Measurements from ENCODE around the gene MLXIPL. TPM values are rescaled to one million over a fixed set of nuclear protein-coding genes. Genes with fewer than 3 reads are reported as not detected.
"Not testable (repeated sequence)": the region's sequence is repeated elsewhere in the genome, so short reads cannot be mapped to it uniquely, and the experiment has no call there.

The MLXIPL gene
- total RNA-seq, 2 experiments from 2014 or later: not detected

- DNase-seq (ENCODE audit: low spot score): no peak
- Histone ChIP-seq H3K36me3 (ENCODE audit: insufficient read depth, low read length) (no peaks in the 10 kb centered on the region), H3K4me2 (ENCODE audit: low read length) (no peak overlapping the region), H3K27ac (ENCODE audit: low read depth, low read length, poor library complexity, severe bottlenecking) (no peak overlapping the region), H3K79me2 (ENCODE audit: insufficient read depth, low read depth, low read length) (no peaks in the 10 kb centered on the region), H2AFZ (ENCODE audit: low read length) (no peak overlapping the region), H3K9me3 (ENCODE audit: low read length) (no peaks in the 10 kb centered on the region), H3K9me2 (ENCODE audit: insufficient read depth, low read length) (no peaks in the 10 kb centered on the region), H3K4me3 (ENCODE audit: low read depth, low read length, poor library complexity, severe bottlenecking) (no peak overlapping the region), H4K20me1 (ENCODE audit: insufficient read depth, low read length) (no peaks in the 10 kb centered on the region), H3K4me1 (ENCODE audit: insufficient read depth, low read length, poor library complexity, severe bottlenecking) (no peaks in the 10 kb centered on the region)
- CTCF ChIA-PET (ENCODE audit: unreplicated experiment): no interaction called here
- POLR2A ChIA-PET: interaction anchor here (0.6 kb wide), 1 partner anchor 12 kb away, joined by 4 read pairs; no protein-coding TSS in a partner anchor
- no TSS peak for BruUV-seq (replicated peaks)
- TF ChIP-seq EZH2phosphoT487 (IDR thresholded peaks at IDR 0.05; ENCODE audit: borderline replicate concordance, low read depth, low read length): no peak
- TF ChIP-seq, protein P1, sequence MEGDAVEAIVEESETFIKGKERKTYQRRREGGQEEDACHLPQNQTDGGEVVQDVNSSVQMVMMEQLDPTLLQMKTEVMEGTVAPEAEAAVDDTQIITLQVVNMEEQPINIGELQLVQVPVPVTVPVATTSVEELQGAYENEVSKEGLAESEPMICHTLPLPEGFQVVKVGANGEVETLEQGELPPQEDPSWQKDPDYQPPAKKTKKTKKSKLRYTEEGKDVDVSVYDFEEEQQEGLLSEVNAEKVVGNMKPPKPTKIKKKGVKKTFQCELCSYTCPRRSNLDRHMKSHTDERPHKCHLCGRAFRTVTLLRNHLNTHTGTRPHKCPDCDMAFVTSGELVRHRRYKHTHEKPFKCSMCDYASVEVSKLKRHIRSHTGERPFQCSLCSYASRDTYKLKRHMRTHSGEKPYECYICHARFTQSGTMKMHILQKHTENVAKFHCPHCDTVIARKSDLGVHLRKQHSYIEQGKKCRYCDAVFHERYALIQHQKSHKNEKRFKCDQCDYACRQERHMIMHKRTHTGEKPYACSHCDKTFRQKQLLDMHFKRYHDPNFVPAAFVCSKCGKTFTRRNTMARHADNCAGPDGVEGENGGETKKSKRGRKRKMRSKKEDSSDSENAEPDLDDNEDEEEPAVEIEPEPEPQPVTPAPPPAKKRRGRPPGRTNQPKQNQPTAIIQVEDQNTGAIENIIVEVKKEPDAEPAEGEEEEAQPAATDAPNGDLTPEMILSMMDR (conservative IDR thresholded peaks at IDR 0.05; ENCODE audit: low read length): no peak
- intact Hi-C loops (cut with micrococcal nuclease; ENCODE audit: unreplicated experiment): no loop called here
These were observed 11.6 kb downstream of the MLXIPL start for GRCh38 chr7:73612598-73613269.

DNA sequence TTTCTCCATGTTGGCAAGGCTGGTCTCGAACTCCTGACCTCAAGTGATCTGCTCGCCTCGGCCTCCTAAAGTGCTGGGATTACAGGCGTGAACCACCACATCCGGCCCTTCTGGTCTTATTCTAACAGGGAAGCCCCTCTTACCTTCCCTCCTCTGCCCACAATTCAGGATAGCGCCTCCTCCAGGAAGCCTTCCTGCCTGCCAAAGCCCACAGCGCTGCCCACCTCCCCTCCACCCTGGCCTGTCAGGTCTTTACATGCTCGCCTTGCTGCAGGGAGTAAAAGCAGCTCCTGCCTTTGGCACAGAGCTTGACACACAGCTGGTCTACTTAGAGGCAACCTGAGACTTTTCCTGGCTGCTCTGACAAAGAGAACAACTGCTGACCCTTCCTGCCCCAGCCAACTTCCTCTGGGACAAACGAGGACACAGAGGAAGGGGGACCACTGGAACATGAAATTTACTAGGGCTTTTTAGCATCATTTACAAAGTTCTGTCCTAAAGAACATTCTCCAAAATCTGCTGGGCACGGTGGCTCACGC is 13.2 kb downstream of the MLXIPL start:
- Histone ChIP-seq H4K20me1 (ENCODE audit: insufficient read depth, low read length) (no peaks in the 10 kb centered on the region), H3K4me1 (ENCODE audit: insufficient read depth, low read length, poor library complexity, severe bottlenecking) (no peaks in the 10 kb centered on the region), H3K79me2 (ENCODE audit: insufficient read depth, low read depth, low read length) (no peaks in the 10 kb centered on the region), H3K4me3 (ENCODE audit: low read depth, low read length, poor library complexity, severe bottlenecking) (no peak overlapping the region), H3K9me2 (ENCODE audit: insufficient read depth, low read length) (no peaks in the 10 kb centered on the region), H3K36me3 (ENCODE audit: insufficient read depth, low read length) (no peaks in the 10 kb centered on the region), H3K9me3 (ENCODE audit: low read length) (no peaks in the 10 kb centered on the region), H2AFZ (ENCODE audit: low read length) (no peak overlapping the region), H3K27ac (ENCODE audit: low read depth, low read length, poor library complexity, severe bottlenecking) (no peak overlapping the region), H3K4me2 (ENCODE audit: low read length) (no peak overlapping the region)
- no TSS peak for BruUV-seq (replicated peaks)
- CTCF ChIA-PET (ENCODE audit: unreplicated experiment): no interaction called here
- DNase-seq (ENCODE audit: low spot score): no peak
- TF ChIP-seq EZH2phosphoT487 (IDR thresholded peaks at IDR 0.05; ENCODE audit: borderline replicate concordance, low read depth, low read length): no peak
- intact Hi-C loops (cut with micrococcal nuclease; ENCODE audit: unreplicated experiment): no loop called here
- POLR2A ChIA-PET: interaction anchor here (0.7 kb wide), 1 partner anchor 58 kb away, joined by 3 read pairs; no protein-coding TSS in a partner anchor

- TF ChIP-seq, protein P1 (conservative IDR thresholded peaks at IDR 0.05; ENCODE audit: low read length): no peak
- TF ChIP-seq EZH2phosphoT487 (IDR thresholded peaks at IDR 0.05; ENCODE audit: borderline replicate concordance, low read depth, low read length): no peak
- Histone ChIP-seq H3K27ac (ENCODE audit: low read depth, low read length, poor library complexity, severe bottlenecking) (no peak overlapping the region), H3K4me2 (ENCODE audit: low read length) (no peak overlapping the region), H3K9me2 (ENCODE audit: insufficient read depth, low read length) (no peaks in the 10 kb centered on the region), H4K20me1 (ENCODE audit: insufficient read depth, low read length) (no peaks in the 10 kb centered on the region), H2AFZ (ENCODE audit: low read length) (no peak overlapping the region), H3K9me3 (ENCODE audit: low read length) (no peaks in the 10 kb centered on the region), H3K4me1 (ENCODE audit: insufficient read depth, low read length, poor library complexity, severe bottlenecking) (no peaks in the 10 kb centered on the region), H3K36me3 (ENCODE audit: insufficient read depth, low read length) (no peaks in the 10 kb centered on the region), H3K4me3 (ENCODE audit: low read depth, low read length, poor library complexity, severe bottlenecking) (no peak overlapping the region), H3K79me2 (ENCODE audit: insufficient read depth, low read depth, low read length) (no peaks in the 10 kb centered on the region)
- intact Hi-C loops (cut with micrococcal nuclease; ENCODE audit: unreplicated experiment): no loop called here
- POLR2A ChIA-PET: no interaction called here
- CTCF ChIA-PET (ENCODE audit: unreplicated experiment): no interaction called here
- no TSS peak for BruUV-seq (replicated peaks)
- DNase-seq (ENCODE audit: low spot score): no peak
These were observed 14.2 kb downstream of the MLXIPL start for GRCh38 chr7:73610105-73610504.

- H3K4me1 ChIP-seq (ENCODE audit: insufficient read depth, low read length, poor library complexity, severe bottlenecking); H3K79me2 ChIP-seq (ENCODE audit: insufficient read depth, low read depth, low read length); DNase-seq (ENCODE audit: low spot score); H3K27ac ChIP-seq (ENCODE audit: low read depth, low read length, poor library complexity, severe bottlenecking); H2AFZ ChIP-seq (ENCODE audit: low read length); H3K9me3 ChIP-seq (ENCODE audit: low read length); H4K20me1 ChIP-seq (ENCODE audit: insufficient read depth, low read length); H3K4me3 ChIP-seq (ENCODE audit: low read depth, low read length, poor library complexity, severe bottlenecking); POLR2A ChIA-PET; H3K9me2 ChIP-seq (ENCODE audit: insufficient read depth, low read length); H3K36me3 ChIP-seq (ENCODE audit: insufficient read depth, low read length); BruUV-seq (replicated peaks); H3K4me2 ChIP-seq (ENCODE audit: low read length): not testable (repeated sequence)
- CTCF ChIA-PET (ENCODE audit: unreplicated experiment): interaction anchor here (0.8 kb wide), 1 partner anchor 131 kb away, joined by 7 read pairs; the partner anchor contains the start of gene ABHD11
- intact Hi-C loops (cut with micrococcal nuclease; ENCODE audit: unreplicated experiment): loop anchor here (1.0 to 2.0 kb wide), 4 partner anchors 60 to 248 kb away; partner anchors contain the start of gene VPS37D
These were observed 16.7 kb downstream of the MLXIPL start for GRCh38 chr7:73607692-73607983.
